Stimulated activated CD4-positive, alpha-beta T cell treated with anti-CD3 and anti-CD28 coated beads, Interleukin-2, amount 100 ng/mL, for 24 hours (primary cell): Measurements from ENCODE around the gene PON1.

Source experiments
- DNase-seq, 2 donors: peaks; one replicate each; pipeline ENCODE4 v3.0.0-alpha.2; 2020

Gene PON1

DNA sequence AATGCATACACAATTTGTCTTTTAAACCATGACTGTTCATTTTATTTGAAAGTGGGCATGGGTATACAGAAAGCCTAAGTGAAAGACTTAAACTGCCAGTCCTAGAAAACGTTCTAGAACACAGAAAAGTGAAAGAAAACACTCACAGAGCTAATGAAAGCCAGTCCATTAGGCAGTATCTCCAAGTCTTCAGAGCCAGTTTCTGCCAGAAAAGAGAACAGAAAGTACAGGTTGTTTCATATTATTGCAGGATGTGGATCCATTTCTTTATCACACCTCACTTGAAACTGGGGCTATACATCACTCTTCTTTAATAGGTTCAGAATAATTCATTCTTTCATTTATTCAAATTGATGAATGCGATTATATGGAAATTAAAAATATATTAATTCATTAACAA is 7.7 kb downstream of the PON1 start:
- DNase-seq = no peak

DNA sequence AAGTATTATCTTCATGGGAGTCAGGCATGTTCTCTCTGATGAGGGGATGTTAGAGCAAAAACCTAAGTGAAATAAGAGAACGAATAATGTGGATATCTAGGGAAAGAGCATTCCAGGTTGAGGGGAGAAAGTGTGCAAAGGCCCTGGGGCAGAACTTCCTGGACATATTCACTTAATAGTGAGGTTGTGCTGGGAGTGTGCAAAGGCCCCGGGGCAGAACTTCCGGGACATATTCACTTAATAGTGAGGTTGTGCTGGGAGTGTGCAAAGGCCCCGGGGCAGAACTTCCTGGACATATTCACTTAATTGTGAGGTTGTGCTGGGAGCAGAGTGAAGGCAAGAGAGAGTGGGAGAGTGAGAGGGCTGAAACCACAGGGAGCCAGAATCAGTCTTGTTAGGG is 11.8 kb downstream of the PON1 start:
- DNase-seq = no peak

DNA sequence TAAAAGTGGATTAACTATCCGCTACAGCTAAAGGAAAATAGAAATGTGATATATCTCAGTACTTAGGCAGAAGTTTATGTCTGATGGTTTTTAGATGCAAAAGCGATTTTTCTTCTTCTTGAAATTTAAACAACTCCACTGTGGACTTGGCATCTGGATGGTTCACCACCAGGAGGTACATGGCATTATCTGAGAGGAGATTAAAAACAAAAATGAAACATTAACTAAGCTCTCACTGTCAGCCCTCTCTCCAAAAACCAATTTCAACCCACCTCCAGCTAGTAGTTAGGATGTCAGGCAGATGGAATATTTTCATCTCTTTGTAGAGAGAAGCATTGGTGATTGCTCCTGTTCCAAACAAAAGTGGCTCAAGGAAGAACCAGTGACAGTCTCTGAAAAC is 12.9 kb downstream of the PON1 start:
- DNase-seq = no peak

DNA sequence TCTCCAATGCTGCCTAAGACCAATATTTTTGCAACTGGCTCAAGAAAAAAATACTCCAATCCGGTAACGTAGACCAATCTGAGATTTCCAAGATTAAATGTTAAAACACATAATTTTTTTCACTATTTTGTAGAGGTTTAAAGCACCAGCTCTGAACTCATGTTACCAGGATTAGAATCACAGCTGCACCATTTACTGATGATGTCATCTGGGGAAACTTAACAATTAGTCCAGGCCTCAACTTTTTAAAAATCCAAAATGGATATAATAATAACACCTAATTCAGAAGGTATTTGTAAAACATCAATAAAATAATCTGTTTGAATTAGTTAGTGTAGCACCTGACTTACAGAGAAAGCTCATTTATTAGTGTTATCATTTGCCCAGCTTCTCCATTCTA is 14.4 kb downstream of the PON1 start:
- DNase-seq = no peak

DNA sequence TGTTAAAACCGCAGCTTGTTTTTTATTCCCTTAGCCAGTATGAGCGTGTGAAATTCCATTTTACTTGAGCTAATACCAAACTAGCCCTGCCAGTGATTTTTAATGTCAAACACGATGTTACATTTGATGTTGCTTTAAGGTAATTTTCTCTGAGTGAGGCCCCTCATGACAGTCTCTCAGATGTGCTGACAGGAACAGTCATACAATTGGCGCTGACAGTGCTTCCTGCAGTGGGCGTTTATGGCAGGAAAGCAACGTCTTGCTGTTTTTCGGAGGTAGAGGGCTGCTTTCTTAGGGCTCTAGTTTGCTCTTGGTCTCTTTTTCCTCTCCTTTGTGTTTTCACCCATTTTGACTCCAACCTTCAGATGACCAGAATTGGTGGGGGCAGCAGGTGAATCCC is 19.3 kb downstream of the PON1 start:
- no peak for DNase-seq

DNA sequence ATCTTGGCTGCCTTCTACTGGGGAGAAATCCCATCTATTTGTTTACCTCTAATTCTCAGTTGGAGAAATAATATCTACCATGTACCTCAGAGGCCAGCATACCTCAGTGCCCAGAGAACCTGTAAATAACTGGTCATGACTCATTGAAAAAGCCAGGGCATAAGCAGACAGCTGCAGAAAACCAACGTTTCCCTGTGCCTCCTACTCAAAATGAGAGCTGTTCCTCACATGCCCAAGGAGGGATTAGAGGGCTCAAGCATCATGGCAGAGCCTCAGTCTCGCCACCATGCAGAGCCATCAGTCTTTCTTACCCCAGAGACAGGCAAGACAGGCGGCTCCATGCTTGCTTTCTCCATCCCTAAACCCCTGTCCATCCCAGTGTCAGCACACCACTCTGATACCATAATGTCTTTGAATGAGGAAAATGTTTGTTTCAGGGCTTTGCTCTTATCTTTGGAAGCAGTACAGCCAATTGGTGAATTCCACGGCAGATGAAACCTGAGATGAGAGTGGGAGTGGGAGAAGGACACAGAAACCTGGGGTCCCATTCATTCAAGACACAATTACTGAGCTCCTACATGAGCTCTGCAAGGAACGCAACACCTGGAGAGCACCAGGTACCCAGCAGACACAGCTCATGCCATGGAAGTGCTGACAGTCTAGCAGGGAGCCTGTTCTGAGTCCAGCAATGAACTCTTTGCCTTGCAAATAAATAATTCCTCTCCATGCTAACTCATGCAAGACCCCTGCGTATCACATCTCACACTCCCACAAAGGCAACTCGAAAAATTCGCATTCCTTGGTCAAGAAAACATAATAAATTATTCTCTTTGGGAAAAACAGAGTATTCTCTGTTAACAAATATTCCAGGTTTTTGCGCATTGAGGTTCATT is 21.1 kb downstream of the PON1 start:
- DNase-seq = no peak

DNA sequence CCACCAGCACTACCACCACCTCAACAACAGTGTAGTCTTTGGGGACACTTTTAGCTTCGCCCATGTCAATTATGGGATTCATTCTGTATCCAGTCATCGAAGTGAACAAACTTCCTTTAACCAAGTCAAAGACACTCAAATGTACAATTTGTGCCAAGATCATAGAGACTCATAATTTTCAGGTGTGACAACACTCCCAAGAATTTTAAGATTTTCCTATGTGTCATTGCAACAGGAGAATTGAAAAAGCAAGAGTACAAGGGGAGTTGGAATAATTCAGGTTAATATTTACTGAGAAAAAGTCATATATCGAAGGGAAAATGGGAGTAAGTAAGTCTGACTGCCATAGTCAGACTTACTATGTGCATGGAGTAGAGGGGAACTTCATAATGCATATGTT is 26.2 kb downstream of the PON1 start:
- no peak for DNase-seq

DNA sequence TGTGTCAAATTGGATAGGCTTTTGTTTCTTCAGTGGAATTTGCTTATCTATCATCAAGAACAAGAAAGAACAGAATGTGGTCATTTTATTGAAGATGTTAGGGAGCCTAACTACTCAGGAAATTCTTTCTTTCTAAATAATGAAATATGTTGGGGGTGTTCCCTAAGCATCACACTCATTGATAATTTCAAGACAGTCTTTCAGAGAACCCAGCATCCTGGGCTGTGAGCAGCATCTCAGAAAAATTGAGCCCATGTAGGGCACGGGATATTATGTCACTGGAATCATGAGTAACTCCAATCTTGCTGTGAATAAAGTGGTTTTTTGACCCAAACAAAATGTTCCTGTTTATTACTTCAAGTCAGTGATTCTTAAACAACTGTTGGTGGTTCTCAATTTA is 27.3 kb downstream of the PON1 start:
- no peak for DNase-seq

DNA sequence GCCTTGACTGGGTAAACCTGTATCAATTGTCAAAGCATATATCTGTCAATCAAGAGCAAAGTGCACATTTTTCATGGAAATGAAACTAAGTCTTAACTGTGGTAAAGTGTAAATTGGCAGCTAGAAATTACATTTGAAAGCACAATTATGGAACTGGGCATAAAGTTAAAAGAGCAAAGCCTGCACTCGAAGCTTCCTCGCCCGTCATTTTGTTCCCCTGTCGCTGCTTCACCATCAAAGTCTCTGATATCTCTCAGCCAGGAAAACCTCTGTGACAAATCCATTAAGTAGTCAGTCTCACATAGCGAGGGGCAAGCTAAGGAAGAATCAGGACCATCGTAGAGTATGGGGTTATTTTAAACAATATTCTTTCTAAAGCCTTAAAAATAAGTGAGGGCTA is 27.9 kb downstream of the PON1 start:
- no peak for DNase-seq

DNA sequence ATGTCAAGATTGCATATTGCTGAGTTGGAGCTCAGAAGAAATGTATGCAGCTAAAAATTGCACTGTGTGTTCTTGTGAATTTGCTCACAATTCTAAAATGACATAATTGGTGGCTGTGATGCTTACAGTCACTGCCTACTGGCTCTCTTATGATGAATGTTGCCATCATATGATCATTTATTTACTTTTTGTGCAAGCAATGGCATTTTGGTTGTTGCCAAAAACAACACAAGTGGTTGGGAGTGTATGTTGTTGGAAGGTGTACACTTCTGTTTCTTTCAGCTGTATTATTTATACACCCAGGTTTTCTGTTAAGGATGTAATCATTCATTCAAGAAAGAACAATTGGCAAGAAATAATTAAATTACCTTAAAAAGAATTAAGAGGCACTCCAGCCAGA is 28.9 kb downstream of the PON1 start:
- no peak for DNase-seq

DNA sequence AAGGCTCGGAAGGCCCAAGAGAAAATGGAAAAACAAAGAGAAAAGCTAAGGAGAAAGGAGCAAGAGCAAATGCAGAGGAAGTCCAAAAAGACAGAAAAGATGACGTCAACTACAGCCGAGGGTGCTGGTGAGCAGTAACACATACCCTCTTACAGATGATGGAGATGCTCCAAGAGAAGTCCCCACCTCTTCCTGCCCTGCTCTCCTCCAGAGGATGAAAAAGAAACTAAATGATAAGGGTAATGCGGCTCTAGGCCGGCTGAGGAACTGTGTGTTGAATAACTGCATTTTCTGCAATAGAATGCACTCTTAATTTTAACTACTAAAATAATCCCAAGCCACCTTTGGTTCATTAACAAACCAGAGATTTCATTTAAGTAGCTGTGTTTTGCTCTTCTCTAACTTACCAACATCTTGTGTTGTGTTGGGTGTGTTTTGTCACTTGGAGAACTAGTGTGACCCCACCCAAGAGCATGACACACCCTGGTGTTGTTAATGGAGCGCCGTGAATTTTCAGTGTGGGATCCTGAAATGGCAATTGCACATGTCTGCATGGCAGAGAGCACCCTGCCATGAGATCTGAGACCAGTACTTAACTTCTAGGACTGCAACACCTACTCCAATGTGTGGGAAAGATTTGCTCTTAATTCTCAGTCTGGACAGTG is 34.0 kb downstream of the PON1 start:
- DNase-seq = no peak

DNA sequence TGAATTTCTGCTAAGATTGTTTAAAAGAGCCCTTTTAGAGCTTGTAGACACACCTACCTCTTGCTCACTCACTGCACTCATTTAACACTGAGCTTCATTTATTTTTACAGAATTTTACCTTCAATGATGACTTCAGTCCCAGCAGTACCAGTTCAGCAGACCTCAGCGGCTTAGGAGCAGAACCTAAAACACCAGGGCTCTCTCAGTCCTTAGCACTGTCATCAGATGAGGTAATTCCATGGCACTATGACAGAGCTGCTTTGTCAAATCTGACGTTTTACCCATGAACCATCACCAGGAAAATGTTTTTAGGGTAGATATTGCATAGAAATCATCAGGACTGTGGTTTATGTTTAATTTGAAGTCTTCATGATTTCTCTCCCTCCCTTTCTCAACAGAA is 38.2 kb downstream of the PON1 start:
- DNase-seq = no peak

DNA sequence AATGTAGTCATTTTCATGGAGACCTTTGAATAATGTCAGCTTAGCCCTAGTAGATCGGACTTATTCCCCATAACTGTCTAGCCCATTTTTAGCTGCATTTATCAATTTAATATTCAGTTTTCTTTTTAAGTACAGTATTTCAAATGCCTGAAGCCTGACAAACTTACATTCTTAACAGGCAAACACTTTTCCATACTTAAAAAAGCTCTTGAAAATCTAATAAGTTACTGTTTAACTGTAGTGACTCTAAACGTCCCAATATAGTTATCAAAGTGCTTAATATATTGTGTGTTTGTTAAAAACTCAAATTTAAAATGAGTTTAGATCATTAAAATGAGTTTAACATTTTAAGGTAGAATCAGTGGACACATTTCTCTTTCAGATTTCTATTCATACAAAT is 44.9 kb downstream of the PON1 start:
- no peak for DNase-seq

DNA sequence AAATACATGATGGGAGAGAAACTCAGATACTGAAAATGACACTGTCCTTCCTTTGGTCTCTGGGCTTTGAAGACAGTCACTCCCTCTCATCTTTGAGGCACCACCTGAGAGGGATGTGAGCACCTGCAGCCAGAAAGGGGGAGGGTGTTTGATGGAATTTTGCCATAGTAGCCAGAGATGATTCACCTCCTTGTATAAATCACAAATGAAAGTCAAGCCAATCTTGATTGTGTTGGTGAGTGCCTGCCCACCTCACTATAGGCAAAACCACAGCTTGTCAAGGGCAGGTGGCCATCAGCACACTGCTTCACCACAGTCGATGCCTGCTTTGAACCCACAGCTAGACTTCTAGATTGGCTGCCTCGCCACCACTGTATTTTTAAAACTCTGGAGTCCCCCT is 48.2 kb downstream of the PON1 start:
- DNase-seq = no peak

DNA sequence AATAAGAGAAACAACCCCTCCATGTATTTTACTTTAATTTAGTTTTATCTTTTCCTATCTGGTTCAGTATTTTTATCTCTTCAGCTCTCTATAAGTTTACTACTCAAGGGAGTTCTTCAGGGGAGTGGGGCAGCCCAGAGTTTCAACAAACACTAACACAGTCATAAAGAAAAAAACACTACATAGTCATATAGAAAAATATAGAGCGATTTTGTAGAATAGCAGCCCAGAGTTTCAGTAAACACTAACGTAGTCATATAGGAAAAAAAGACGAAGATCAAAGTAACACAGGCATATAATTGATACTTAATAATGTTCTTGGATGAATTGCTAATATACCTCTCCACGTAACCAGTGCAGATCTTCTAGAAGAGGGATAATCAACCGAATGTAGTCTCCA is 54.7 kb downstream of the PON1 start:
- DNase-seq = no peak

DNA sequence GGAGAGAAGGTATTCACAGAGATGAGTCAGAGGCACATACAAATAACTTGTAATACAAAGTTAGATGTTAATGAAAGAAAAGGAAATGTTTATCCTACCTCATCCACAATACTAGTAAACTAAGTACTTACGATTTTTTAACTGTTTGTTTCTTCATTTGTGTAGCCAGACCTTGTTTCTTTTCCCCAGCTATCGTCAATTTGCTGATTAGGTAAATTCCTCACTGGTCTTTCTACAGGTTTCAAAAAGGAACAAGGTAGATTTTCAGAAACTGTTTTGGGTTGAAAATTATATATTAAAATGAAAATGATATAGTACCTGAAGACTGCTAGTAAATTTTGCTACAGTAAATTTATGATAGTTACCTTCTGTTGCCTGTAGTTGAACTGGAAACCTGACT is 56.6 kb downstream of the PON1 start:
- no peak for DNase-seq

DNA sequence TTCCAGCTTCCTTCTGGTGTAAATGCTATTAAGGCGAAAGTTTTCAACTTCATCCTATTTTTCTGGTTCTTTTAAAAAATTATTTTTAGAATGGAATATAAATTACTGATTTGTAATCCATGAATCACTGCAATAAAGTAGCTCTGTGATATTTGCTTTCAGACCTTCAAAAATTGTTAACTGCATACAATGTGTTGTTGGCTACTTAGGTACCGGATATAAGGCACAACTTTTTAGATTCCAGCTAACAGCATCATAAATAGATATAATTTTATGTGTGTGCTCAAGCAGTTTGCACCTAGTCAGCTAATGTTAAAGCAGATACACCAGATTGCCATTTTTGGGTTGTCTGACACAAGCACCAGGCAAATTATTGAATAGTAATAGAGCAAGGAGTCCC is 58.7 kb downstream of the PON1 start:
- DNase-seq = no peak

DNA sequence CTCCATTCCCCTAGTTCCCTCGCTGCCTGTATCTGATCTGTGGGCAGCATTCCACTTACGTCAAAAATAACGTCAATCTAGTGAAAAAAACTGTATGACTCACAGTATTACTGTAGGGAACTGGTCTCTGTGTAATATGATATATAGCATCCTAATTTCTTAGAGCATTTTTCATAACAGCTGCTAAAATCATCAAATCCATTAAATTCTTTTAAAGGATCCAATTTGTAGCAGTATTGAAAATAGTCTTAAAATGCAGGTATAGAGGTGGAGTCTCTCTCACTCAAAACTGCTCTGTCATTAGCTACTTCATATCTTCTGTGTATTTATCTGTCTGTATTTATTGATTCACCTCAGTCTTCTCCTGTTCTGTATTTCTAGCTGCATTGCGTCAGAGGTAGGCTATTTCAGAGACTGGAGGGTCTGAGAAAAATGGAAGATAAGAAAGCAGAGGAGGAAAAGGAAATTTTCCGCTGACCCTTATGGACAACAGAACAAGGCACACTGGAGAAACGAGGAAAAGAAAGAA is 59.9 kb downstream of the PON1 start:
- DNase-seq = no peak

DNA sequence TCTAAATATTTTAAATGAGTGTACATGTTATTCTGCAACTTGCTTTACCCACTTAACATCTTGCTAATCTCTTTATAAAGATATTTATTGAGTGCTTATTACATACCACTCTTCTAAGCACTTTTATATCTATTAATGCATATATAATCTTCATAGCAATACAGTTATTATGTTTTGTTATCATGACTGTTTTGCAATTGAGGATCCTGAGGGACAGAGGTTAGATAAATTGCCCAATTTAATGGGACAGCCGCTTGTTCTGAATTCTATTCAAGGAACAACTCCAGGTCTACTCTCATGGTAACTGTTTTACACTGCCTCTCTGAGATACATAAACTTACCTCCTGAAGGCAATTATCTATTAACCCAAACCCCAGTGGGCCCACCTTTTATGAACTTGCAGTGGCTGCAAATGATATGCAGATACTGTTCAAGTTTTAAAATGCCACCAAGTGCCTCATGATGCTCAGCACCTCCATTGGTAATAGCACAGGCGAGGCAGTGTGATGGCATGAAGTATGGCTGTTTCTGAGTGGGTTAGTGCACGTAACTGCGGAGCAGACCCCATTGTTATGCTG is 60.5 kb downstream of the PON1 start:
- DNase-seq = no peak

DNA sequence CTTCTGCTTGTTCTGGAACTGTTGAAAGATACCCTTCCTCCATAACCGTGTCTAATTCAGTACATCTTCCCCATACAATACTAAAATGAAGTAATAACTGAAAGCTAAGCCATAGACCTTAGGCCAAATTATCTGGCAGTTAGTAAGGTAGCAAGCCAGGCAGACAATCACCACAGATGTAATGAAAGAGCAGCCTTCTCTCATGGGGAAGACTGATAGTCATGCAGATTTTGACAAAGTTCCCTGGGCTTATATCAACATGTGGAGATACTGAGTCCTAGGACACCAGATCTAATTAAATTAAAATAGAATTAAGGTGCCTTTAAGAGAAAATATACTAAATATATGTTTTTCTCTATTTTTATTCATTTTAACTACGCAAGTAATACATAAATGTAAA is 61.5 kb downstream of the PON1 start:
- DNase-seq = no peak

DNA sequence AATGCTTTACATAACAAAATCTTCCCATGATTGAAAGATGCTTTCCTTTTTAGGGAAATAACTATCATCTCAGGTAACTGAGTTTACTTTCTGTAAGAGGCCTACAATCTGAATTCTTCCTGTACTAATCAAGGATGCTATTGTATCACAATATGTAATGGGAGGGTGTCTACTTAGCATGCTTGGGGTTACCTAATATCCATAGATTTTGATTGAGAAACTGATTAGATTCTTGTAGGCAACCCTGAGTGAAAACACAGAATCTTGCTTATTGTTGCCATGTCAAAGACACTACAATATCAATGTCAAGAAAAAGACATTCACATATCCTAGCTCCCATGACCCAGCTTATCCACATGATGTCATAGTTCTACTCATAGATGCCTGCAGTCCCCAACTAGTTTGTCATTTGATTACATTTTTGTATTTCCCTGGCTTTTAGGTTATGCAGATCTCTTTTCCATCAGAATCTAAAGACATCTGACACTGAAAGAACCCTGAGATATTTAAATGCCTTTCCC is 62.4 kb downstream of the PON1 start:
- no peak for DNase-seq

DNA sequence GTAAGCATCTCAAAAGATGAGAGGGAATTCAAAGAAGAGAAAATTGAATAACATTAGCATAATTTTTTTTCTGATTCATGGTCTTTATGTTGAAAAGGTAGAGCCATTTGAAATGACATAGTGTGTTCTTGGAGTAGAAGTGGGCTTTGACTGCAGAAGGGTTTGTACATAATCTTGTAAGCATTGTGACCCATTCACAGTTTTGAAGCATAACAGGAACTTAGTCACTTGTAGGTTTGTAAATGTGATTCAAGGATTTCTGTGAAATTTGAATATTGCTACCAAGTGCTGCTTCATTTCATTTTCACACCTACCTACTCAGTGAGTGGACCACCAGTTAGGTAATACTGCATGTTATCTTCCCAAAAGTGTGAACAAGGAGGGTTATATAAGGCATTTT is 68.6 kb downstream of the PON1 start:
- no peak for DNase-seq

DNA sequence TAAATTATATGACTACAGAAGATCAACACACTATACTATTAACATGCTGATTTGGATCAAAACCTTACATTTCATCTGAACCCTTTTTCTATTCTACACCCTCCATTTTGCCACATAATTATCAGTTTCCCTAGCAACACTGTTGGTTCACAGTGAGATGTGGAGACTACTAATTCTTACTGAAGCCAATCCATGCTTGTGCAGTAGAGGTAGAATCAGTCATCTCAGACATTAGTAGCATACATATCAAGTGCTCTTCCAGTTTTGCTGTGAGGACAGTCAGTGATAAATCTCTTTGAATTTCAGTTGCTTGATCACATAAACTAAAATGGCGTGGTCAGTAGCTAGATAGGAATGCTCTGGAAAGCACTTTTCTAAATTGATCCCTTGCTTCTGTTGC is 70.3 kb downstream of the PON1 start:
- no peak for DNase-seq

DNA sequence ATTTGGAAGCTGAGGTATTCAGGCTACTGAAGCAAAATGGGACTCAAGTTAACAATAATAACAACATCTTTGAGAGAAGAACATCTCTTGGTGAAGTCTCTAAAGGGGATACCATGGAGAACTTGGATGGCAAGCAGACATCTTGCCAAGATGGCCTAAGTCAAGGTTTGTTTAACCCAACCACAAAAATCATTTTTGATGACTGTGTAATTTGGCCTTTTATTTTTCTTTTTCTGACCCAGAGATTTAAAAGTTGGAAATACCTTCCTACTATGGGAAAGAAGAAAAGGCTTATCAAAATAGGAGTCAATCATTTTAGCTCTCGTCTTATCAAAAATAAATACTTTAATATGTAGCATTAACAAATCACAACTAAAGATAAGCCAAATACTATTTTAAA is 72.4 kb downstream of the PON1 start:
- no peak for DNase-seq
